GM21390 (cell line): ENCODE measurements around the gene PUM1.
"Not testable (repeated sequence)": the region's sequence is repeated elsewhere in the genome, so short reads cannot be mapped to it uniquely, and the experiment has no call there.

Source experiments
- ATAC-seq: cut with Tn5 transposase; IDR thresholded peaks from one replicate; pipeline ENCODE4 v1.9.1; 2021; ENCODE audit not compliant: unreplicated experiment

Gene PUM1

DNA sequence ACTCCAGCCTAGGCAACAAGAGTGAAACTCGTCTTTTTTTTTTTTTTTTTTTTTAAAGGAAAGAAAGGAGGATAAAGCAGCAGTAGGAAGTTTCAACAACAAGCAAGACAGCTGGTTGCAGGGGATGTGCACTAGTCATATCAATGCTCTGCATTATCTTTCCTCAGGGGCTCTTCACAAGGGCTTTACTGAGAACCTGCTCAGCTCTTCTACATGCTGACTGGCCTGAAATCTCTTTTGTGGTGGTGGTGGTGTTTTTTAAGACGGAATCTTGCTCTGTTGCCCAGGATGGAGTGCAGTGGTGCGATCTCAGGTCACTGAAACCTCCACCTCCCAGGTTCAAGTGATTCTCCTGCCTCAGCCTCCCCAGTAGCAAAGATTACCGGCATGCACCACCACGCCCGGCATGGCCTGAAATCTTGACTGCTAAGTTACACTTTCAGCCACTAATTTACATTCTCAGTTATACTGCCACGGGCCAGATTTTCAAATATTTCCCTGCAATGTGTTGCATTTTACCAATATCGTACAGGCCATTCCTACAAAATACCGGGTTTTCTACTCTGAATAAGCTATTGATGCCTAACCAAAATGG, 68.0 kb downstream of the PUM1 start:
- ATAC-seq = no peak

DNA sequence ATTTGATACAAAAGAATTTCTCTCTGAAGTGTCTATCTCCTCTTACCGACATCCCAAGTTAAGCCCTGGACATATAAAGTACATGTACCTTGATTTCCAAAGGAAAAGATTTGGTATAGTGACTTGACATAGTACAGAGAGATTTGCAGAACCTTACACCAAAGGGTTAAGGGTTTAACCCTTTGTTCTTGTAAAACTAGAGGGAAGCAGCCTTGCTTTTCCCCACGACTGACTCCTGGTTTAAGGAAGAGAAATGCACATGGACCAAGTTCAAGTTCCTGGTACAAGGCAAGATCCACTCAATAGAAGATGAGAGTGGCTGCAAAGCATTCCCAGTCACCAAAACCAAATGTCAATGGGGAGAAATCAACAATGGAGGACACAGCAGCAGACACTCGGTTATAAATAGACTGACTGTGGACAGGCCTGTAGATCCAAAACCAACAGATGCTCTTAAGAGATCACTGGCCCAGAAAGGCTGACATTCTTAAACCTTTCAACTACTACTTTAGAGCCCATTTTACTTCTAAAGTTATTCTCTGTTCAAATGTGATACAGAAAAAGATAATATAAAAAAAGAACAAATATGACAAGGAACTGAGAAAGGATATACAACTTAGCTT, 69.4 kb downstream of the PUM1 start:
- no peak for ATAC-seq

DNA sequence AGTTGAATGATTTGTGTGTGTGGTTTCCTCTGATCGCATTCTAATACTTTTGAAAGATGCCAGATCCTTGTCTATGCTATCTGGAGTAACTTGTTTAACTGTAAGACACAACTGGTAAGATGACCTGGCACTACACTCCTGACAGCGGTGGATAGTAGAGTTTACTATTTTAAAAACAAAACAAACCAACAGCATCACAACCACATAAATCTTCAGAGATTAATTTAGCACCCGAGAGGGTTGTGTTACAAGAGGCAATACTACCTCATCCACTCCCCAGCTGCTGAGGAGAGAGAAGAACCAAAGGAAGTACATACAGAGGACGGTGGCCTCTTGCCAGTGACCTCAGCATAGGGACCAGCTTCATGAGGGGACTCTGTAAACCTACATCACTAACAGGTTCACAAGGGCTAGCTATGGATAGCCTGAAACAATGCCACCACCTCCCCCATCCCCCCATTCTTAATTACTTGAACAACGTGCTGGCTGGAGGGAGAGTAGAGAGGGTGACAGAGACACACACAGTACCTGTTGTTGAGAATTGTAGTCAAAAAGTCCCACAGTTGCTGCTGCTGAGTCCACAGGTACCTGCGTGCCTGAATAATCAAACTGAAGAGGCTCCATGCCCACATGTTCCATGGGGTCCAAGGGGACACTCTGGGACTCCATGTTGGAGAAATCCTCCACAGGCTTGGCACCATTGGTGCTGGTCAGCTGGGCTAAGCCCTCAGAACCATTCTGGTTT, 73.5 kb downstream of the PUM1 start:
- ATAC-seq = no peak

DNA sequence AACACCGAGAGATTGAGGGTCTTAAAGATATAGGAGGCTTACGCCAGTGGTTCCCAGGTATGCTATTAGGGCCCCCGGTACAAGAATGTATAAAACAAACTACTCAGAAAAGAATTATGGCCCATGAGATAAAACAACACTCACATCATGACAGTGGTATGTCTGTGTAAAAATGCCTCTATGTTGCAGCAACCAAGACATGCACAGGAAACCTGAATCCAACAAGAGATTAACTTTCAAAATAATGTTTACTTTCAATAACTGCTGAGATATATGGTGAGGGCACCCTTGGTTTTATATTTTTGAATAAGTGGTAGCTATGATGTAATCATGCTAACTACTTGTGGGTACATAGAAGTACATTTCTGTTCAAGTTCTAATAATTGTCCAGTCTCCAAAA, 74.9 kb downstream of the PUM1 start:
- ATAC-seq = no peak

DNA sequence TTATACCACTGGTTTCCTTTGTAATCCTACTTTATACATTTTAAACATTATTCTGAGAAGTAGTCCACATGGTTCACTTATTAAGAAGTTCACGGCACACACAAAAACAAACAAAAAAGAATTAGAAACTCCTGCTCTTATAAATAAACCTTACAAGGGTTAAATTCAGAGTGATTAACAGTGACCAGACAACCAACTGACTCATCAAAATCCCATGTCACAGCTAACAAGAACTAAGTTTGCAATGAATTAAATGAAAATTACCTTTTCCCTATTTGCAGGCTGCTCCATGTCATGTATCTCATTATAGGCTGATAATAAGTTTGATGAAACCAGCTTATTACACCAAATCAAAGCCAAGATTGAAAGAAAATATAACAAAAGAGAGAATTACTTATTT, 77.5 kb downstream of the PUM1 start:
- no peak for ATAC-seq

DNA sequence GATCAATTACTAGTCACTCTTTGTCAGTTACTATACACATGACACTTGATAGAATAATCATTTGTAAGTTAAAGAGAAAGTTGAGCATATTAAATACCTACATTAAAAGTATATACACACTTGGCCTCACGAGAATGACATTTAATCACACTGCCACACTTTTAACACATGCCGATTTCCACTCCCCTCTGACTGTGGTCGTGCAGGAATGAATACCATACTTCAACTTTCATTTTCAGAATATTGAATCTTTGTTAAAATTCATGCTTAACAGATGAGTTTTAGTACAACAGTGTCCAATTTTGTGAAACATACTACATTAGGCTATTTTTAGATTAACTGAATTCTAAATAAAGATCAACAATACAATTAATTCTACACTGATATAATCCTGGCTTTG, 78.8 kb downstream of the PUM1 start:
- ATAC-seq = no peak

DNA sequence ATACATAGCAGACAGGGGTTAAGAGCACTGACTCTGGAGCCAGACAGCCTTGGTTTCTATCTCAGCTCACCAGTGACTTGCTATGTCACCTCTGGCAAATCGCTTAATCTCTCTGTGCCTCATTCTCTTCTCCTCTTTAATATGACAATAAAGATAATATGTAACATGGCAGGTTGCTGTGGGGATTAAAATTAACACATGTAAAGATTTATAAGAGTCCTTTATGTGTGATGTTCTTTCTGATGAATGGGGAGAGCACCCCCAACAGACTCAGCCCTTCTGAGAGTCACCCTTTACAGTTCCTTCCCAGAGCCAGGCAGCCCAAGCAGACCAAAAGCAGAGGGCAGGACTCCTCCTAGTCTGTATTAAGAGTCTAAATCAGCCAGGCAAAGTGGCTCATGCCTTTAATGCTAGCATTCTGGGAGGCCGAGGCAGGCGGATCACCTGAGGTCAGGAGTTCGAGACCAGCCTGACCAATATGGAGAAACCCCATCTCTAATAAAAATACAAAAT, 80.5 kb downstream of the PUM1 start:
- ATAC-seq = no peak

DNA sequence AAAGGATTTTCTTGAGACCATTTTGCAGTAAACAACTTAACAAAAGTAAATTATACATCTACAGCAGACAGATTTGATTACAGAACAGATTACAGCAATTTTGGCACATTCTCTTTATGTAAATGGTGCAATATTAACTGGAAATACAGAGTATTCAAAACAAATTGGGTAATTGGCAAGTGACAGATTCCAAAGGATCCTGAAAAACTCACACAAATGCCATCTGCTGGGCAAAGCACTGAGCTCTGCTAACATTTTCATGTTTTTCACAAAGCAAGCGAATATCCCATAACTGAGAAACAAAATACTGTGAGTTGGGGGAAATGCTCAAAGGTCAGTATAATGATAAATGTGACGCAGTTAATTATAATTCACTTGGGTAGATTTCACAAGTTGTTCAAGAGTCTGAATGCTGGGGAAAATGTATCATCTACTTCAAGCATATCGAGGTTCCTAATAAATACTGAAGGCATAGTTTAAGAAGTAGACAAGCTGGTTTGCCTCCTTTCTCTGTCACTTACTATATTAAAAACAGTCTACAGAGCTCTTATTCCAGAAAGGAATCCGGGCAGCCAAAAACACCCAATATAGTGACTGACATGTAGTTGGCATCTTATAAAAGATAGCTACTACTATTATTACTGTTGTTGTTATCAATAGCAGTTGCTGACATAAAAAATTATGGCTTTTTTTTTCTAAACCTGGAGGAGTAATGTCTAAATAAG, 81.2 kb downstream of the PUM1 start:
- ATAC-seq = no peak

DNA sequence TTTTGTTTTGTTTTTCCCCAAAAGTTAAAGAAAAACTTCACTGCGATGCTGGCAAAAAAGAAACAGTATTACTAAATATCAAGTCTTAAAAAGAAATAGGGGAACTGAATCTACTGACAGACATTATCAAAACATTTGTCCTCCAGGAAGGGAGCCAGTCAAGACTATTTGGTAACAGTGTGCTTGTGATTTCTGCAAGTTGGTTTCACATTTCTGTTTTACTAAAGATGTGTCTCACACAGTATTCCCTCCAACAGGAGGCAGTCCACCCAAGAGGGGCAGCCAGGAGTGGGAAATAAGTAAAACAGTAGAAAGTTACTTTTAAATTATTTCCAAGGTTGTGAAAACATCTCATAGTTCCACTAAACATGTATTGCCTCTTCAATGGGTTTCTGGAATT, 82.6 kb downstream of the PUM1 start:
- no peak for ATAC-seq

DNA sequence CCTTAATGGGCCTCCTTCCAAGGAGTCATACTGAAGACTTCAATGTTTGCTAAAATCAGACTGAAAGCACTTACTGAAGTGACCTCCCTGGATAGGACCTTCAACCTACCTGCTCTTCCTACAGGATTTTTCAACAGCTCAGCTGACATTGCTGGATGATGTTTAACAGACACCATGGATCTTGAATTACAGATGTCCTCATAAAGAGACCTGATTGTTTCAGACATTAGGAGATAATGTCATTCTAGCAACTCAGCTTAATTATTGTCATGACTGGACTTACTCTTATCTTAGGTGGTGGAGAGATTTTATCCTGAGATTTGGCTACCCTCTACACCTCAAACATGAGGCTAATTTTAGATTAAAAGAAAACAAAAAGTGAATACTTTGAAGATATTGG, 83.1 kb downstream of the PUM1 start:
- ATAC-seq = no peak

DNA sequence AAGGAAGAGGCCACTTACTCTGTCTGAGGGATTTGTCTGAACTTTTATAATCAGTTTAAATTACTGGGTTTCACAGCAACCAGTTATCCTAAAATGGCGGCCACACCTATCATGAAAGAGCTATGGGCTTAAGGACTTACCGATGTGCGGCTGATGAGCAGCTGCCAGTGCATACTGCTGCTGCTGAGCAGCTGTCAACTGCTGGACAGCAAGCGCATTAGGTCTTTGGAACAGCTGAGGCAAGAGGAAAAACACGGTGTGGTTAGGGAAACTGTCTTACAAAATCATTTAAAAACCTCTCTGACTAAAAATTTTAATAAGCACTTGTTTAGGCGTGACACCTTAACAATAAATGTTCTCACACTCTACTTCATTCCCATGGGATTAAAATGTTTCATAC, 84.3 kb downstream of the PUM1 start:
- ATAC-seq = no peak

DNA sequence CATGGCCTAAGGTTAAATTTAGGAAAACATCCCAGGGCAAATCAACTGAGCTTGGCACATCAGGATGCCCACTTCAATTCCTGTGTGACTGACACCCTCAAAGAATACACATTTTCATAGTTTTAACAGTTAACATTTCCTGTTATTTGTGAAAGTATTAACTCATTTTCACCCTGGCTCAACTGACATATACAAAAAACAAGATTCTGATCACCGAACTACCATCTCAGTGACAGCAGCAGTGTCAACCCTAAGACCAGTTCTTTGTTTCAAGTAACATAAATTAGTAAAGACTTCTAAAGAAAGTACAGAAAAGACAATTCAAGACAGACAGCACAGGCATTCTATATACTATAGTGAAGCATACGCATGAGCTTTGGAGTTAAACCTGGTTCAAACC, 88.0 kb downstream of the PUM1 start:
- ATAC-seq = no peak

DNA sequence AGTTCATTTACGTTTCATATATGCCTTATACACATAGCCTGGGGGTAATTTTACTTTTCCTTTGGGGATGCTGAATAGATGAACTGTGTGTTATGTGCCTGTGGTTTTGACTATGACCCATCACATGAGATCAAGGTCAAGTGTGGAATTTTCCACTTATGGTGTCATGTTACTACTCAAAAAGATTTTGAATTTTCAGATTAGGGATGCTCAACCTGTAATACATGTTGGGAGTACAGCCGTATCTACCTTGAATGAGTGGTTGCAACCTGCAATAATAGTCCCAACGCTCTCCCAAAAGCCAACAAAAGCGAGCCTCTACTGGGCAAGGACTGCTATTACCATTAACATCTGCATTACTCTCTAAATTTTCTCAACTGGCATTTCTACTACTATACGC, 88.4 kb downstream of the PUM1 start:
- no peak for ATAC-seq

DNA sequence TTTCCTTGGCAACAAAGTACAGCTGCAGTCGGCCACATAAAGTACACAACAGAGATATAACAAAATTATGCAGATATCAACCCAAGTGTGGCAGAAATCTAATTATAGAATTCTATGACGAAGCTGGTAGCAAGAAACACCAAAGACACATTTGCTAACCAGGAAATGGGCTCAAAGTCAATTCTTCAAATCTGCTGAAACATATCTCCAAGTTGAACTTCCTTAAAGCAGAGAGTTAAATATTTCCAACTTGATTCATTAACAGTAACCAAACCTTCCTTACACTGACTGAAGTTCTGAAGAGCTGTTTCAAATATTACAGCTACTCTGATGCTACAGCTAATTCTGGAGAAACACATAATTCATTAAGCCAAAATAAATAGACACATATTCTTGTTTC, 89.4 kb downstream of the PUM1 start:
- no peak for ATAC-seq

DNA sequence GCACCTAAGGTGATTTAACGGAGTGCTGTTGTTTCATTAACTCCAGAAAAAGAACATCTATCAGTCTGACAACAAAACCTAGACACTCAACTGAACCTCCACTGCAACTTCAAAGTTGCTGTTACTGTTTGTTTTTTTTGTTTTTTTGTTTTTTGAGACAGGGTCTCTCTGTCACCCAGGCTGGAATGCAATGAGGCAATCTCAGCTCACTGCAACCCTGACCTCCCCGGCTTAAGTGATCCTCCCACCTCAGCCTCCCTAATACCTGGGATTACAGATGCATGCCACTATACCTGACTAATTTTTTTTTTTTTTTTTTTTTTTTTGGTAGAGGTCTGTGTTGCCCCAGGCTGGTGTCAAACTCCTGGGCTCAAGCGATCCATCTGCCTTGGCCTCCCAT, 90.3 kb downstream of the PUM1 start:
- ATAC-seq = no peak

DNA sequence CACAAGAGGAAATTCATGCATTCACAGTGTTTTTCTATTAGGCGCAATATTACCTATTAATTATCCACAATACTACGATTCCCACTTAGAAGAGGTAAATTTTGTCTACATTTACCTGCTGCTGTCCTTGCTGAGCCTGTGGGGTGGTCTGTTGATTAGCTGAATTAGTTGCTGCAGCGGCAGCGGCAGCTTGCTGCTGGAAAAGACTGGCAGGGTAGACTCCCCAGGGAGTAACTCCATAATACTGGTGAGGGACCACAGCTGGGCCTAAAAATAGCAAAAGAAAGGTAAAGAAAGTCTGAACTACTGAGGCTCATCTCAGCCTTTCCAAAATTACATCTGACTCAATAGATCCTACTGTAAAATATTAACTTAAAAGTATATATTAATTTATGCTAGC, 91.0 kb downstream of the PUM1 start:
- ATAC-seq = no peak

DNA sequence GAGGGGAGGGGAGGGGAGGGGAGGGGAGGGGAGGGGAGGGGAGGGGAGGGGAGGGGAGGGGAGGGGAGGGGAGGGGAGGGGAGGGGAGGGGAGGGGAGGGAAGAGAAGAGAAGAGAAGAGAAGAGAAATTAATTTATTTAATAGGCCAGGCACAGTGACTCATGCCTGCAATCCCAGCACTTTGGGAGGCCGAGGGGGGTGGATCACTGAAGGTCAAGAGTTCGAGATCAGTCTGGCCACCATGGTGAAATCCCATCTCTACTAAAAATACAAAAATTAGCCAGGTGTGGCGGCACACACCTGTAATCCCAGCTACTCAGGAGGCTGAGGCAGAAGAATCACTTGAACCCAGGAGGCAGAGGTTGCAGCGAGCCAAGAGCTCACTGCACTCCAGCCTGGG, 93.2 kb downstream of the PUM1 start:
- ATAC-seq = not testable (repeated sequence)

DNA sequence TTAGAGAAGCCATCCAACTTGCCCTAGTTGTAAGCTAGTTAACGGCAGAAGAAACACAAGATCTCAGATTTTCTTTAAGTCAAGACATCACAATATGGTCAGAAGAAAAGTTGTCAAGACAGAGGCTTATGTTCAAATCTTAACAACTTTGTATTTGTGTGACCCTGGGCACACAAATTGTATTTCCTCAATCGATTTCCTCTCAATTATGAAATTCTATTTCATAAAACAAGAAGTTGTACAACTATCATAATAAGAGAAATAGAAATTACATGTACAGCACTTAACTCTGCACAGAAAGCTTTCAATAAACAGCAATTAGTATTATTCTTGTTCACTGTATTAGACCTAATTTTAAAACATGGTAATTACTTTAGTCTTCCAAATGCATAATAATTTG, 94.0 kb downstream of the PUM1 start:
- no peak for ATAC-seq

DNA sequence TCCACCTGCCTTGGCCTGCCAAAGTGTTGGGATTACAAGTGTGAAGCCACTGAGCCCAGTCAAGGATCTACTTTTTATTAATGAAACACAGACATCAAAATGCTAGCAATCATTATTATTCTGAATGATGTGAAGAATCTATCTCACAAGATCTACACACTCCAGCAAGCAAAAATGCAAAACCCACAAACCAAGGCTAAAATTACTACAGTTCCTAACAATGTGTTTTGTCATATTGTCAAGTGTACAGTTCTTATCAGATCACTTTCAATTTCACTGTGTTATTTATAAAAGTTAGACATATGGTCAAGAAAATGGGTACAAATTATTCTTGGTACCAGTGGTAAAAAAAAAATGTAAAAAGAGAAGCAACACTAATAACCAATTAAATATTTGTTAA, 95.6 kb downstream of the PUM1 start:
- no peak for ATAC-seq

DNA sequence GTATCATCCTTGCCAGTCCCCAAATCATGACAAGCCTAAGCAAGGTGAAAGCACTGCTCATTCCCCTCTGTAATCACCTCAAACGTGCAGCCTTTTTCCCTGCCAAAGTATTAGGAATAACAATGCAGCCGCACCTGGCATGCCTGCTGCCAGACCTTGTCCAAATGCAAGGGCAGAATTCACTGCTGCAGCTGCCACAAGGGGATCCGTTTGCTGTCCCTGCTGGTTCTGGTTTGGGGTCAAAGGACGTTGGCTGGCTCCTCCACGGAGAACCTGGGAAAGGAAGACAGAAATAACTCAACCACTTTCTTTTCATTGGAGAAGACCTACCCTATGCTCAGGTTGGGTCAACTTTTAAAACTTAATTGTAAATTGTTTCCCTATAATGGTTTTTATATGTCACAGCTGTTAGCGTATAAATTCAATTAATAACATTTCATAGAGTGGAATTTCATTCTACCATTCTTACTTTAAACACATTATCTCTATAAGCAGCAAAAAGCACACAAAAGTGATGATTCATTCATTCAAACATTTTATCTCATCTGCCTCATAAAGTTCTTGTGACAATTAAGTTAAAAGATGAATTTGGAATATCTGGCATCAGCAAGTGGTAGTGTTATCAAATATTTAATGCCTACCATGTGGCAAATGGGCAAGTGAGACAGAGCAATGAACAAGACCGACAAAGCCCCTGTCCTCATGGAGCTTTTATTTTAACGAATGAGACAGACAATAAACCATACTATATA, 97.1 kb downstream of the PUM1 start:
- no peak for ATAC-seq
